Activated T-helper 9 cell treated with anti-CD3 and anti-CD28 coated beads, Interleukin-2, amount 50 U/mL, for 16 hours (primary cell): ENCODE results near the gene MTHFSD.

Experiments
- DNase-seq: peaks from one replicate; pipeline ENCODE4 v3.0.0-alpha.2; 2020; ENCODE audit warnings: low read depth

MTHFSD gene

GRCh38 chr16:86500708-86501510, 54.1 kb downstream of the MTHFSD start:
- DNase-seq, result no peak

- DNase-seq, result no peak
These were observed 54.9 kb downstream of the MTHFSD start for GRCh38 chr16:86499889-86500707.

GRCh38 chr16:86499440-86499786, 55.6 kb downstream of the MTHFSD start:
- no peak for DNase-seq

DNA sequence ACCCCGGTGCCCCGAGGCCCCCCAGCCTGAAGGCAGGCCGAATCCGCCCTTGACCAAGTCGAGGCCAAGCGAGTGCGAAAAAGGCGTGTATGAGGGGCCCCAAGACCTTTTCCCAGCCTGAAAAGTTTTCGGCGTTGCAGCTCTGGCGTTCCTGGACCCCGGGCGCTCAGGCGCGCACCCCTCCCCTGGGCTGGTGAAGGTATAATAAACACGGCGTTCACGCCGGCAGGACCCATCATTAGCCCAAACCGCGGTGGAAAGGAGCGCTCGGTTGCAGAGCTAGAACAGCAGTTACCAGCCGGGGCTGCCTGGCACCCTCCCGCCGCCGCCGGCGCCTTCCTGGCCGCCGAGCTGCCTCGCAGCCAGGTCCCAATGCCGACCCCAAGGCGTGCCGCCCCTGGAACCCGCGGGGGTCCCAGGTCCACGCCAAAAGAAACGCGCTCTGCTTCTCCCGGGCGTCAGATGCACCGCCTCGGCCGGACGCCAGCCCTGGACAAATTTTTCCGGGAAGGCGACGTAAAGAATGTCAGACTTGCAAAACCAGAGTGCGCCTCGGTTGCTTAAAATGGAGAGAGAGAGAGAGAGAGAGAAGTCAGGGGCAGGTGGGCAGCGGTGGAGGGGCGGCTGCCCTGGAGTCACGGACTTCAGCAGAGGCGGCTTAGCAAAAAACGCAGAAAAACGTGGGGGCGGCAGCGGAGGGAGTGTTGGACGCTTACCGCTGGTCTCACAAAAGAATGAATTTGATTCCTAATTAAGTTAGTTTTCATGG, 56.2 kb downstream of the MTHFSD start:
- no peak for DNase-seq

DNA sequence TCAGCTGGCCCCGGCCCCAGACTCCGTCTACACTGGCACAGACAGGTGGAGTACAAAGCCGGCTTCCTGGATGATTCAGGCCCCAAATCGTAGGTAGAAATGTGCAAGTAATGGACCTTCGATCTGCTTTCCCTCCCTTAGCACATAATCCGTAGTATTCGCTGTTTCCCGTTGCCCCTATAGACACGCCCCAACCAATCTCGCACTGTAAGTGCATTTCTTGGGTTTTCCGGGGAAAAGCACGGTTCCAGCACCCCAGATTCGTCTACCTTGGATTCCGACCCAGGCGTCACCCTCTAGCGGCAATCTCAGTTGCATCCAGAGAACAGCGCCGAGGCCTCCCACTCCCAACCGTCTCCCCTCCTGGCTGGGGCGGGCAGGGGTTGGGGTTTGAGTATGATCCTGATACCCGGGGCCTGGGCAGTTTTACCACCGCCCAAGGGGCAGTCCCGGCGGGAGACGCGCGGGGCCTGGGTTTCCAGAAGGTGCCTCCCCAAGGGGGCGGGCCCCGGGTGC, 56.8 kb downstream of the MTHFSD start:
- no peak for DNase-seq

DNA sequence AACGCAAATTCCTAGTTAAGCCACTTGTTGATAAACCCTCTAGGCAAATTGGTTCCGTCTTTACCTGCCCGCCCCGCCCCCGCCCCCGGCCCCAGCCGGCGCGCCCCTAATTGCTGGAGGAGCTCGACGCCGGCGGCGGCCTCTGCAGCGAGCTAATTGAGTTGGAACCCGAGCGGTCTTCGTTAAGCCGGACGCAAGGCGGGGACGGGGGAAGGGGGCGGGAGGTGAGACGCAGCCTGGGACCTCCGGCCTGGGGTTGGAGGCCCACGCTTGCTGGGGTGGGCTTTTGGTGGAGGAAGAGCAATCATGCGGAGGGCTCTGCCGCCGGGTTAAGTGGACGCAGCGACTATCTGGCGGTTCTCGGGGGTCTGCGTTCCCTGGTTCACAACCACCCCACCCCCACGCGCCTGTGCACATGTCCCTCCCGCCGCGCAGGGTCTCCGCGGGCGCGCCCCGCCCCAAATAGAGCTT, 57.4 kb downstream of the MTHFSD start:
- DNase-seq, result no peak

GRCh38 chr16:86496929-86497461, 58.0 kb downstream of the MTHFSD start:
- DNase-seq, result no peak

GRCh38 chr16:86496262-86496928, 58.6 kb downstream of the MTHFSD start:
- no peak for DNase-seq

- no peak for DNase-seq
These were observed 59.2 kb downstream of the MTHFSD start for GRCh38 chr16:86495756-86496261.

- DNase-seq, result no peak
These were observed 59.7 kb downstream of the MTHFSD start for GRCh38 chr16:86495357-86495701.

DNA sequence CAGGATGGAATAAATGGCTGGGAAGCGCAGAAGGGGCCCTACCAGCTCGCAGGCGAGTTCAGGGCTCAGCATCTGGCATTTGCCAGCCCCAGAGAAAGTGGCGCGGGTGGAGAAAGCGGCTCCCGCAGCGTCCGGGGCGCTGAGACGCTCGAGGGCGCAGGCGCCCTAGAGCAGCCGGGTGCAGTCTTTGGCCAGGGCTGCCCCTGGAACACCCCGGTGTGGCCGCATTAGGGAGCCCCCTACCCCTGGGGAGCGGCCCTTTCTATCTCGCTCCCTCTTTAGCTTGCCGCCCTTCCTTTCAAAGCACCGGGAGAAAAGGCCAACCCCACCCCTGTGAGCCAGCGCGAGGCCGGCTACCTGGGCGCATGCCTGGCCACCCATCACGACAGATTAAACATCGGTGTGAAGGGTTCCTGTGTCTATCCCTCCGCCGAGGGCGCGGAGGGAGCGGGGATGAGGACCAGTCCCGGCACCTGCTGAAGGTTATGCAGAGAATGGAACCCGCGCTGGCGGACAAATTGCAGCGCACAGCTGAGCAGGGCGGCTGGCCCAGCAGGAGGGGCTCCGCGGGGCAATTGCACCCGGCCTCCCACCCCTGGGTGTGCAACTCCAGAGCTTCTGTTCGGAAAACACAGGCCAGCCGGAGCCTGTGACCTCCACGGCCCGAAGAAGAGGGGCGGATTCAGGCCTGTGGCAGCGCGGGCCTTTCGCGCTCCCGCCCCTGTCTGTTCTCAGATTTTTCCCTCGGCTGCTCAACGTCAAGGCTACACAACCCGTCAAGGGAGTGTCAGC, 60.3 kb downstream of the MTHFSD start:
- no peak for DNase-seq

DNA sequence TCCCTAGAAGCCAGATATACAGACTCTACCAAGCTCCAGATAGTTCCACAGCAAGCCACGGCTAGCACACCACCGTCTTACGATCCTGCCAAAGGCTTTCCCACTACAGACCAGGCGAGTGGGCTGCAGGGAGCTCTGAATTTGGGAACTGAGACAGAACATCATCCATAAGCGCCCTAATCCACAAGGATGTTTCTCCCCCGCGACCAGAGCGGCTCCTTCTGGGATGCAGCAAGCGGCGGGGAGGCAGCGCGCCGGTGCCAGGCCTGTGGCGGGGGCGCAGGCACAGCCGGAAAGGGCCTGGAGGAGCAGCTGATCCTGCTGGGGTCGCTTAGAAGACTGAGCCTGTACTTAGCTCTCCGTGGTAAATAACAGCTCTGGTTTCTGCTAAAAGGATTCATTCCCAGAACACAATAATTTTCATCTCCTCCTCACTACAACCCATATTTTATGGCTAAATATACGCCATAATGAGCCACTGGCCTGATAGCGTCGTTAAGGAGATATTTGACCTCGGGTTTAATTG, 60.9 kb downstream of the MTHFSD start:
- no peak for DNase-seq

DNA sequence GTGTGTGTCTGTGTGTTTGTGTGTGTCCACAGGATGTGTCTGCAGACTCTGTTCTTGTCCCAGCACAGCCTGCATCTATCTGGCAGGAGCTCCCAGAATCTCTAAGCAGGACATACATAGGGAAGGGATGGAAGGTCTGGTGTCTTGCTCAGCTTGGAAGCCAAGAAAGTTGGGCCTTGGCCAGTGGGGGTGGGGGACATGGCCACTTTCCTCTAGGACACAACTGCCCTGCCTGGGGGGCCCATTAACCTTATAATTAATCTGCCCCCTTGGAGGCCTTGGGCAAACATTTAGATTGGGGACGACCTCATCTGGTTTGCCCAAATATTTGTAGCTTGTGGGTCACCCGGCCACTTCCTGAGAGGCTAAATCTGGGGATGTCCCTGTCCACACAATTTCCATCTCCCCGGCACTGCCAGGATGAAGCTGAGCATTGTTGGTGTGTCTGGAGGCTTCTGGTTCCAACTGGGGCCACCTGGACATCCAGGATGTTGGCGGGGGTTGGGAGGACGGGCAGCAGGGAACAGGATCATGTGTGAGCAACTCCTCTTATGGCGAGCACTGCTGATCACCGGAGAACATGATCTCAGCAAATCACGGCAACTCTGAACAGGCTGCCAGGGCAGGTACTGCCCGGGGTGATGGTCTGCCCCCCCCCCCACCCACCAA, 61.9 kb downstream of the MTHFSD start:
- no peak for DNase-seq

DNA sequence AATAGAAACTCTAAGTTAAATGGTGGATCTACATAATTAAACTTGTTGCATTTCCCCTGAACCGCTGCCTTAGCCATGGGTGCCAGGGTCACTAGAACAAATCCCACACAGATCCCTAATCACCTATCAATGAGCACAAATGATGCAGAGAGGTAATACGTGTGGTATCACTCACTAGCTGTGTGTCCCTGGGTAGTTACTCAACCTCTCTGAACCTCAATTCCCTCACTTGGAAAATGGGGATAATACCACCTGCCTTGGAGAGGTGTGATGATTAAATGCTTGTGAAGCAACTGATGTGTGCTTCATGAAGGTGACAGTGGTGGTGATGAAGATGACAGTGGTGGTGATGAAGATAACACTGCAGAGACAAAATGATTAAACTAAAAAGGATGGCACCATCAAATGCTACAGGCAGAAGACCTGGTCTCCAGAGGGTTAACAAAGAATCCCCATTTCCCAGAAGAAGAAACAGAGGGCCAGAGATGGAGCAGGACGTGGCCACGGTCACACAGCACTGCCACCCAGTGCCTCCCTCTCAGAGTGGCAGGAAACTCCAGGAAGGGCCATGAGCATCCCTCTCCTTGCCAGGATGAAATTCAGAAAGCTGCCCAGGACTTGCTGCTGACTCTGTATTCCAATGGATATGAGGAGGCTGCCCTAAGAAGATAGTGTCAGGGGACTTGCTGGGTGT, 62.6 kb downstream of the MTHFSD start:
- no peak for DNase-seq

DNA sequence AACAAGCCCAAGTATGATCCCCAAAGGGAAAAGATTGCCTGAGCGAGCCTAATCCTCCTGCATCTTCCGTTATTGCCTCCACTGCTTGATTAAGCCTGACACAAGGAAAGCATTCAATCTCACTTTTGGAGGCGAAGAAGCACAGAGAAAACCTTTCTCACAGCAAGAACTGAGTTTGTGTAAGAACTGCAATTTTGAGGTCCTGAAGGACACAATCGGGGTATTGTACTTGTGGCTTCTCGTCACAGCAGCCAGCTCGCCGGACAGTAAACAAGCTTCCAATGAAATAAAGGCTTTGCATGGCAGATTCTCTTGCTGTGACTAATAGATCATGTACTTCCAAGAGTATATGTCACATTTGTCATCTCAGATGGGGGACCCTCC, 63.4 kb downstream of the MTHFSD start:
- no peak for DNase-seq

DNA sequence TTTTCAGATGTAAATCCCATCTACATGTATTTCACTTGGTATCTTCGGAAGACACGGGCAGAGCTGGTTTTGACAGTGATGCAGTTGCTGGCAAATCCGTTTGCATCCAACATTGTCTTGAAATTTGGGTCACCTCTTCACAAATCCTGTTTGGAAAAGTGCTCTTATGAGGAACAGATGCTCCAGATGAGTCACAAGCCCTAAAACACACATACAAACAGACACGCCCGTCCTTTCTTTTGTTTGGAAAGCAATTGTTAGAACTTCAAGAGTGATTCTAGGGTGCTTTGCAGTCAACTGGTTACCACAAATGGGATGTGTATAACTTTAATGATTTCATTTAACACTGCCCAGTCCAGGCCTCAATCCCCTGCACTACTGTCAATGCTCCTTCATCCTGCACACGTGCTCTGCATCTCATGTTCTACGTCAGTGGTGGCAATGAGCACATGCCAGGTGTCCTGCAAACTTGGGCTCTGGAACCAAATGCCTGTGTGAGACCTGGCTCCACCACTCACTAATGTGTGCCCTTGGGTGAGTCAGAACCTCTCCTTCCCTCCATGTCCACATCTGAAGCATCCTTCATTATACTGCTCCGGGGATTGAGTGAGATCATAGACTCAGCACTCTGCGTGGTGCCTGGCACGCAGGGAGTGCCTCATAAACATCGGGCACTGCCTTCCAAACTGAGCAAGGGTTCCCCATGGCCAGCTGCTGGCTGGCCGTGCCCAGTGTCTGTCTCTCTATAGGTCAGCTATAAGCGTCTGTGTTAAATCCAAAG, 64.0 kb downstream of the MTHFSD start:
- no peak for DNase-seq

DNA sequence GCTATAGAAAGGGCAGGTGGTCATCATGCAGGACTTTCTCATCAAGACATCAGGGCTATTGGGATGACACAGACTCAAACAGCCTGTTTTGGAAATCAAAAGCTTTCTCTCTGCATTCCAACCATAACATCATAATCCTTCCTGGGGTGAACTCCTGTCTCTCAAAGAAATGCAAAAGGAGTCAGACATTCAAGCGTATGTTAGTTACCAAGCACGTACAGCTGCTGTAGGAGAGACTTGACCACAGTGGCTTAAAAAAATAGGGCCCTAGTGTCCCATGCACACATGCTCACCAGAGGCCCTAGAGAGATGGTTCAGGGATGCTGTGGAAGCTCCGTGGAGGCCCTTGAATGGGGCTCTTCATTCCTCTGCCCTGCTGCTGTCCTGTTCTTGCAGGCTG, 69.3 kb downstream of the MTHFSD start:
- no peak for DNase-seq

- DNase-seq, result no peak
These were observed 70.8 kb downstream of the MTHFSD start for GRCh38 chr16:86484240-86484639.
